ENCODE data around the gene URM1. TPM values are rescaled to one million over a fixed set of nuclear protein-coding genes. Genes with fewer than 3 reads are reported as not detected.

The URM1 gene
- polyA plus RNA-seq, 1 donor from 2014 or later, result 80.8 TPM

- Histone ChIP-seq H3K9ac (ENCODE audit: low read length) (no peak overlapping the region), H3K27ac (ENCODE audit: low read length) (no peak overlapping the region), H4K20me1 (ENCODE audit: insufficient read depth) (no peaks in the 10 kb centered on the region)
These were observed 12.6 kb downstream of the URM1 start for GRCh38 chr9:128383791-128384190.

GRCh38 chr9:128384801-128385495, 13.8 kb downstream of the URM1 start:
- Histone ChIP-seq H3F3A (ENCODE audit: insufficient read depth, low read length, poor library complexity, severe bottlenecking) (no peaks in the 10 kb centered on the region), H3K27ac (ENCODE audit: low read length) (no peak overlapping the region), H3K36me3 (ENCODE audit: insufficient read depth, low read length) (no peaks in the 10 kb centered on the region), H3K4me3 (ENCODE audit: low read length) (no peak overlapping the region), H3K9ac (ENCODE audit: low read length) (no peak overlapping the region), H3K79me2 (replicated peaks; ENCODE audit: insufficient read depth, low read length) (no peaks in the 10 kb centered on the region), H4K20me1 (ENCODE audit: insufficient read depth) (no peaks in the 10 kb centered on the region), H3K9me3 (ENCODE audit: low read length) (no peaks in the 10 kb centered on the region), H3K4me2 (ENCODE audit: low read length) (no peak overlapping the region), H2AFZ (ENCODE audit: low read depth, low read length) (no peak overlapping the region), H3K27me3 (ENCODE audit: insufficient read depth, low read depth, low read length) (no peaks in the 10 kb centered on the region), H3K9me2 (ENCODE audit: insufficient read depth, low read length) (no peaks in the 10 kb centered on the region)
- no peak for TF ChIP-seq SMC3 (conservative IDR thresholded peaks at IDR 0.05; ENCODE audit: poor library complexity)
- TF ChIP-seq EP300 (conservative IDR thresholded peaks at IDR 0.05; ENCODE audit: poor library complexity, severe bottlenecking), result no peak
- no peak for TF ChIP-seq RAD21 (conservative IDR thresholded peaks at IDR 0.05)
- no peak for TF ChIP-seq POLR2AphosphoS5 (IDR thresholded peaks at IDR 0.05)
- no peak for TF ChIP-seq REST (IDR thresholded peaks at IDR 0.05; ENCODE audit: borderline replicate concordance)
- no peak for TF ChIP-seq EZH2 (IDR thresholded peaks at IDR 0.05; ENCODE audit: borderline replicate concordance, insufficient read depth, low read length, poor library complexity, severe bottlenecking)
- TF ChIP-seq TAF1 (IDR thresholded peaks at IDR 0.05; ENCODE audit: low read depth), result no peak
- TF ChIP-seq MXI1 (conservative IDR thresholded peaks at IDR 0.05; ENCODE audit: poor library complexity, severe bottlenecking), result no peak

More at GRCh38 chr9:128383791-128384190, 12.6 kb downstream of the URM1 start:
- H3K9me2 ChIP-seq (ENCODE audit: insufficient read depth, low read length), result no peaks in the 10 kb centered on the region
- no peak overlapping the region for H3K4me2 ChIP-seq (ENCODE audit: low read length)
- no peaks in the 10 kb centered on the region for H3K79me2 ChIP-seq (replicated peaks; ENCODE audit: insufficient read depth, low read length)
- no peaks in the 10 kb centered on the region for H3K9me3 ChIP-seq (ENCODE audit: low read length)
- no peak overlapping the region for H2AFZ ChIP-seq (ENCODE audit: low read depth, low read length)
- H3K36me3 ChIP-seq (ENCODE audit: insufficient read depth, low read length), result no peaks in the 10 kb centered on the region
- no peak overlapping the region for H3K4me3 ChIP-seq (ENCODE audit: low read length)
- H3K27me3 ChIP-seq (ENCODE audit: insufficient read depth, low read depth, low read length), result no peaks in the 10 kb centered on the region
- TF ChIP-seq TAF1 (IDR thresholded peaks at IDR 0.05; ENCODE audit: low read depth) (no peak), EP300 (conservative IDR thresholded peaks at IDR 0.05; ENCODE audit: poor library complexity, severe bottlenecking) (no peak), EZH2 (IDR thresholded peaks at IDR 0.05; ENCODE audit: borderline replicate concordance, insufficient read depth, low read length, poor library complexity, severe bottlenecking) (no peak), REST (IDR thresholded peaks at IDR 0.05; ENCODE audit: borderline replicate concordance) (no peak), CTCF (IDR thresholded peaks at IDR 0.05; ENCODE audit: poor library complexity, severe bottlenecking) (no peak)
- no peaks in the 10 kb centered on the region for H3F3A ChIP-seq (ENCODE audit: insufficient read depth, low read length, poor library complexity, severe bottlenecking)
